Measurements from ENCODE around the gene KIF6.
"Not testable (repeated sequence)": the region's sequence is repeated elsewhere in the genome, so short reads cannot be mapped to it uniquely, and the experiment has no call there.

Gene KIF6

GRCh38 chr6:39707962-39708683, 17.1 kb downstream of the KIF6 start:
- DNase-seq (ENCODE audit: low read depth) = no peak

- no peak for DNase-seq (ENCODE audit: low read depth)
Observed at GRCh38 chr6:39706819-39707335, 18.3 kb downstream of the KIF6 start.

DNA sequence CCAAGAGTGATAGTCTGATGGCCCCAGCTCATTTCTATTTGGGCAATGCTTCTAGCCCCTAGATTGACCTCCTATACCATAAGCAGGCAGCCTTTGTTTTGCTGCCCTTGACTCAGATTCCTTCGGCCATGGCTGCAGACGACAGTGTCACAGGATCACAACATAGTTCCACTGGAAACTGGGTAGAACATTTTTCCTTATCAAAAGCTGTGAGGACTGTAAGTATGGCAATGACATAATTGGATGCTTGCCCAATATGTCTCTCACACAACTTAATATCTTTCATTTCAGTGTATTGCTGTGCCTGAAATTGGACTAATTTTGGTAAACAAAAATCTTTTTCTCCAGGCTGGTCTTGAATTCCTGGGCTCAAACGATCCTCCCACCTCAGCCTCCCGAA, 22.9 kb downstream of the KIF6 start:
- no peak for DNase-seq (ENCODE audit: low read depth)

GRCh38 chr6:39700362-39700761, 24.8 kb downstream of the KIF6 start:
- DNase-seq (ENCODE audit: low read depth) = no peak

DNA sequence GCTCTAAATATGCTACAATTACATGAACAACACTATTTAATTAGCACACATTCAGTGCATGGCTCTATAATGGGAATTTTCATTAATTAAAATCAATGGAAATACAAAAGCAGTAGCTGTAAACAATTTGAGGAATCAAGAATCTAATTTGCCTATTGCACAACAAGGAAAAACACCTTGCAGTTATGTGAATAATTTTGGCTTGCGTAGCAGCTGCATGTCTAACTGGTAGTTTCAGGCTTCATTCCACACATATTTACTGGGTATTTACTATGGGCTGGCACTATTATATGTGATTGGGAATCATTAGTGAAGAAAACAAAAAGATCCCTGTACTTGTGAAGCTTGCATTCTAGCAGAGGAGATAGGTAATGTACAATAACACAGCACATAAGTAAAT, 26.4 kb downstream of the KIF6 start:
- DNase-seq (ENCODE audit: low read depth) = no peak

GRCh38 chr6:39696986-39697788, 28.0 kb downstream of the KIF6 start:
- no peak for DNase-seq (ENCODE audit: low read depth)

- DNase-seq (ENCODE audit: low read depth) = no peak
Observed at GRCh38 chr6:39695447-39695846, 29.8 kb downstream of the KIF6 start.

DNA sequence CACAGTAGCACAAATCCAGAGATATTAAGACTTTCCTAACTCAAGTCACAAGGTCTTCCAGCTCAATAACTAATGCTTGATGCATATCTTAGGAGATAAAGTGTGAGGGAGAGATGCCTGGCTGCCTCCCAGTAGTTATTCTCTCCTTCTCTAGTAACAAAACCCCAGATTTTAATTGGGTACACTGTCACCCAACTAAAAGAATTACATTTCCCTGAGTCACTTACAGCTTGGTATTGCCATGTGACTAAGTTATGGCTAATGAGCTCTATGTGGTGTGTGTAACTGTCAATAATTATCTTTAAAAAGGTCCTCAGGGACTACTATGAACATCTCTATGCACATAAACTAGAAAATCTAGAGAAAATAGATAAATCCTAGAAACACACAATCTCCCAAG, 32.0 kb downstream of the KIF6 start:
- no peak for DNase-seq (ENCODE audit: low read depth)

- DNase-seq (ENCODE audit: low read depth) = no peak
Observed at GRCh38 chr6:39688494-39688893, 36.7 kb downstream of the KIF6 start.

DNA sequence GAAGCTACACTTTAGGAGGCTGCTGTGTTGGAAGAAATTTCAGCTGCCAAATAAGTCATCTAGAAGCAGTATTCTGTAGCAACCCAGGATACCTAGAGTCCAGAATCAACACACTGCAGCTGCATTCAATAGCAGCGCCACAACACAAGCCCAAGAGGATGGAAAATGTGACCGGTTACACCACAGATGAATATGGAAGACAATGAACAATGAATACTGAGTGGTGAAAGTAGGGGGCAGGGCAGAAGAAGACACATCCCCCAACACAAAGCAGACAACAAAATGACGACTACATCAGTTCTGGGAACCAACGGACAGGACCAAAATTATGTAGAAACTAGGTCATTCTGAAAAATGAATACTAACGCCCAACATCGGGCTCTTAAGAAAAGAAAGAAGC, 38.2 kb downstream of the KIF6 start:
- no peak for DNase-seq (ENCODE audit: low read depth)

DNA sequence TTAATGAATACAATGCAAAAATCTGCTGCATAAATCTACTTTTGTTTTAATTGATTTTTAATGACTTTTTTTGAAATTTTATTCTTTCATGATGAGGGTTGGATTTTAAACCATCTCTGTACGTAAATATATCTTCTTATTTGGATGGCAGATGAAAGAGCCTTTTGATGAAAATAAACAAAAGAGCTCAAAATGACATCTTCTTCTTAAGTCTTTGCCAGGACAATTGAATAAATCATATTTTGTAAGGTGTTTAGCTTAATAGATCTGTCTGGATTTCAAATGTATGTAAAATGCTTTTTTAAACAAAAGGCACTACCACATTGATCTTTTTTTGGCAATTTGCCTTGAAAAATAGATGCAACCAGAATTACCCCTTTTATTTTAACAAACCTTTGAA, 39.3 kb downstream of the KIF6 start:
- no peak for DNase-seq (ENCODE audit: low read depth)

- DNase-seq (ENCODE audit: low read depth) = no peak
Observed at GRCh38 chr6:39685489-39685826, 39.8 kb downstream of the KIF6 start.

GRCh38 chr6:39684790-39685488, 40.3 kb downstream of the KIF6 start:
- no peak for DNase-seq (ENCODE audit: low read depth)

- DNase-seq (ENCODE audit: low read depth) = no peak
Observed at GRCh38 chr6:39681674-39682121, 43.5 kb downstream of the KIF6 start.

DNA sequence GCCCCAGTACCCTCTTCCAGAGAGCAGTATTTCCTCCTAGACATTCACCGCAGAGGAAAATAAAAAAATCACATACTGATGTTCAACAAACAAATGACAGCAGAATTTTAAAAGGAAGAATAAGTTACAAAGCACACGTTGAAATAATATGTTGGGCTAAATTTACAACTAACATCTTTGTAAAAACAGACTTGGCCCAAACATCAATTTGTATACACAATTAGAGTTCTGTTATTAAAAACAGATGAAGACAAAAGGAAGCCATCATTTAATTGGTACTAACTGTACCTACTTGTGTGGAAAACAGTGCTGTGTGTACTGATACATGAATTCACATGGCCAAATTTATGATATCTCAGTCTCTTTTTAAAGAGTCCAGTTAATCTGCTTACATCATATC, 46.3 kb downstream of the KIF6 start:
- DNase-seq (ENCODE audit: low read depth) = no peak

DNA sequence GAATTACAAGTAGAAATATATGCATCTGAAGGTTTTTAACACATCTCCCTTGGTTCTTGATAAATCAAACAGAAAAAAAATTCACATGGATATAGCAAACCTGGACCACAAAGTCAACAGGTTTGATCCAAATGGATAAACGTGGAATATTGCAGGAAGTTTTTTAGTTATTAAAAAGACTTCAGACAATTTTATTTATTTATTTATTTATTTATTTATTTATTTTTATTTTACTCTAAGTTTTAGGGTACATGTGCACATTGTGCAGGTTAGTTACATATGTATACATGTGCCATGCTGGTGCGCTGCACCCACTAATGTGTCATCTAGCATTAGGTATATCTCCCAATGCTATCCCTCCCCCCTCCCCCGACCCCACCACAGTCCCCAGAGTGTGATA, 47.9 kb downstream of the KIF6 start:
- not testable (repeated sequence) for DNase-seq (ENCODE audit: low read depth)

GRCh38 chr6:39670519-39670918, 54.7 kb downstream of the KIF6 start:
- no peak for DNase-seq (ENCODE audit: low read depth)

- no peak for DNase-seq (ENCODE audit: low read depth)
Observed at GRCh38 chr6:39669973-39670342, 55.2 kb downstream of the KIF6 start.

GRCh38 chr6:39669207-39669972, 55.8 kb downstream of the KIF6 start:
- DNase-seq (ENCODE audit: low read depth) = no peak

- DNase-seq (ENCODE audit: low read depth) = no peak
Observed at GRCh38 chr6:39666706-39667489, 58.3 kb downstream of the KIF6 start.

GRCh38 chr6:39665861-39666260, 59.3 kb downstream of the KIF6 start:
- DNase-seq (ENCODE audit: low read depth) = no peak
